H1 (cell line): ENCODE data around the gene NBAS. TPM values are rescaled to one million over a fixed set of nuclear protein-coding genes. Genes with fewer than 3 reads are reported as not detected.
A peak's percentile ranks its signal among the peaks of the same experiment; 100 is the strongest.

Experiments used
- CTCF ChIA-PET: fragments of 300-600 bp; sonication (Branson Sonifier 250); formaldehyde crosslinking; loops from one replicate; lab custom pipeline; 2021; ENCODE audit not compliant: partially characterized antibody; lab: Charles Lee
- POLR2A ChIA-PET: fragments of 300-600 bp; sonication (Branson Sonifier 250); formaldehyde crosslinking; loops from one replicate; lab custom pipeline; 2021; ENCODE audit warnings: inconsistent platforms; ENCODE audit not compliant: partially characterized antibody; lab: Charles Lee
- DNase-seq, 2 experiments: peaks; one replicate each; pipeline versions ENCODE4 v3.0.0 to v3.0.0-alpha.2; 2010 to 2022; ENCODE audit warnings: low spot score in 2 of 2, low read depth in 1 of 2, mixed read lengths in 1 of 2
- FAIRE-seq: peaks from 2 replicates; lab custom pipeline; 2011; peaks lifted over from hg19 to GRCh38; lab: Jason Lieb, UNC
- H2AFZ ChIP-seq: 2 replicates; pipeline ENCODE4 v1.8.1; 2012; ENCODE audit warnings: low read length, inconsistent platforms
- H2AK5ac ChIP-seq: 2 replicates; pipeline ENCODE4 v1.6.1; 2013; ENCODE audit warnings: low read depth, low read length
- H2BK120ac ChIP-seq: replicated peaks from 2 replicates; pipeline ENCODE3; 2013; ENCODE audit warnings: low read depth, low read length, inconsistent platforms
- H2BK12ac ChIP-seq: 2 replicates; pipeline ENCODE4 v1.6.1; 2013; ENCODE audit warnings: low read depth, low read length
- H2BK15ac ChIP-seq: 2 replicates; pipeline ENCODE4 v1.6.1; 2013; ENCODE audit warnings: low read length
- H2BK20ac ChIP-seq: 2 replicates; pipeline ENCODE4 v1.6.1; 2013; ENCODE audit warnings: low read length
- H2BK5ac ChIP-seq: 2 replicates; pipeline ENCODE4 v1.6.1; 2013; ENCODE audit warnings: low read depth, low read length
- H3K14ac ChIP-seq: 2 replicates; pipeline ENCODE4 v1.6.1; 2013; ENCODE audit warnings: inconsistent platforms; ENCODE audit not compliant: insufficient read length
- H3K18ac ChIP-seq: 2 replicates; pipeline ENCODE4 v1.6.1; 2013; ENCODE audit warnings: low read length; ENCODE audit errors: extremely low read depth
- H3K23ac ChIP-seq: 2 replicates; pipeline ENCODE4 v1.6.1; 2013; ENCODE audit warnings: inconsistent platforms; ENCODE audit not compliant: insufficient read length
- H3K23me2 ChIP-seq: 2 replicates; pipeline ENCODE4 v1.6.1; 2013; ENCODE audit warnings: low read depth, low read length
- H3K27ac ChIP-seq: 2 replicates; pipeline ENCODE4 v1.6.1; 2011; ENCODE audit warnings: low read depth, low read length, inconsistent platforms
- H3K27me3 ChIP-seq, 4 experiments: replicated peaks in 1 of 4; 1 replicate in 1 of 4; 2 replicates in 3 of 4; pipeline versions ENCODE4 v1.6.1 to v1.8.1; 2011 to 2013; ENCODE audit warnings: low read length in 3 of 4, mild to moderate bottlenecking in 3 of 4, inconsistent platforms in 2 of 4, mixed read lengths in 2 of 4, moderate library complexity in 1 of 4; ENCODE audit not compliant: control insufficient read depth in 3 of 4, insufficient read depth in 3 of 4; ENCODE audit errors: extremely low read depth in 1 of 4
- H3K36me3 ChIP-seq, 4 experiments: 2 replicates each; pipeline versions ENCODE4 v1.6.1 to v1.8.1; 2011 to 2013; ENCODE audit warnings: mild to moderate bottlenecking in 4 of 4, low read length in 3 of 4, moderate library complexity in 2 of 4, control low read depth in 1 of 4, inconsistent platforms in 1 of 4; ENCODE audit not compliant: insufficient read depth in 4 of 4, control insufficient read depth in 2 of 4
- H3K4ac ChIP-seq: replicated peaks from 2 replicates; pipeline ENCODE3; 2013; ENCODE audit warnings: low read length, low read depth, mixed read lengths, inconsistent platforms; ENCODE audit not compliant: insufficient read length
- H3K4me1 ChIP-seq, 4 experiments: replicated peaks in 1 of 4; 1 replicate in 1 of 4; 2 replicates in 3 of 4; pipeline versions ENCODE4 v1.6.1 to v1.8.1; 2011 to 2013; ENCODE audit warnings: low read length in 3 of 4, inconsistent platforms in 2 of 4, mixed read lengths in 1 of 4; ENCODE audit not compliant: insufficient read depth in 4 of 4, control insufficient read depth in 3 of 4
- H3K4me2 ChIP-seq, 2 experiments: 2 replicates each; pipeline versions ENCODE4 v1.6.1 to v1.8.1; 2011 to 2013; ENCODE audit warnings: low read depth in 2 of 2, low read length in 2 of 2, control low read depth in 1 of 2, inconsistent platforms in 1 of 2, mild to moderate bottlenecking in 1 of 2; ENCODE audit not compliant: insufficient read depth in 1 of 2
- H3K4me3 ChIP-seq, 4 experiments: fragments of 200-600, 300-600 bp in 1 of 4; sonication (generic), shearing (Covaris generic), sonication (Bioruptor Twin) in 1 of 4; 2 replicates each; pipeline versions ENCODE4 v1.5.1 to v1.8.1; 2011 to 2016; ENCODE audit warnings: low read length in 4 of 4, low read depth in 3 of 4, control low read depth in 2 of 4, inconsistent platforms in 2 of 4, mild to moderate bottlenecking in 2 of 4, mixed read lengths in 1 of 4, moderate library complexity in 1 of 4; ENCODE audit not compliant: insufficient read depth in 2 of 4; ENCODE audit errors: extremely low read depth in 1 of 4
- H3K56ac ChIP-seq: replicated peaks from 2 replicates; pipeline ENCODE3; 2013; ENCODE audit warnings: low read depth, mild to moderate bottlenecking, mixed read lengths, low read length, inconsistent platforms; ENCODE audit not compliant: insufficient read length
- H3K79me1 ChIP-seq: 2 replicates; pipeline ENCODE4 v1.6.1; 2013; ENCODE audit warnings: low read depth, low read length, control low read depth
- H3K79me2 ChIP-seq, 2 experiments: 2 replicates each; pipeline versions ENCODE4 v1.6.1 to v1.8.1; 2012 to 2013; ENCODE audit warnings: low read length in 2 of 2, mild to moderate bottlenecking in 2 of 2, inconsistent platforms in 1 of 2; ENCODE audit not compliant: insufficient read depth in 2 of 2, control insufficient read depth in 1 of 2
- H3K9ac ChIP-seq, 4 experiments: replicated peaks in 1 of 4; 1 replicate in 1 of 4; 2 replicates in 3 of 4; pipeline versions ENCODE4 v1.6.1 to v1.8.1; 2011 to 2013; ENCODE audit warnings: low read depth in 3 of 4, low read length in 3 of 4, control low read depth in 2 of 4, mild to moderate bottlenecking in 2 of 4, moderate library complexity in 2 of 4, inconsistent platforms in 1 of 4; ENCODE audit errors: extremely low read depth in 1 of 4
- H3K9me3 ChIP-seq, 2 experiments: 2 replicates each; pipeline versions ENCODE4 v1.6.1 to v1.8.1; 2012 to 2013; ENCODE audit warnings: mild to moderate bottlenecking in 2 of 2, moderate library complexity in 2 of 2, control low read depth in 1 of 2, inconsistent platforms in 1 of 2, low read depth in 1 of 2, low read length in 1 of 2, mixed read lengths in 1 of 2; ENCODE audit not compliant: insufficient read depth in 2 of 2
- H4K20me1 ChIP-seq, 2 experiments: replicated peaks in 1 of 2; 2 replicates each; pipeline versions ENCODE3 to v1.8.1; 2011 to 2013; ENCODE audit warnings: inconsistent platforms in 2 of 2, low read length in 2 of 2, mild to moderate bottlenecking in 1 of 2; ENCODE audit not compliant: insufficient read depth in 2 of 2, control insufficient read depth in 1 of 2
- H4K5ac ChIP-seq: 2 replicates; pipeline ENCODE4 v1.6.1; 2013; ENCODE audit warnings: low read length, low read depth, mixed read lengths, inconsistent platforms; ENCODE audit not compliant: insufficient read length
- H4K8ac ChIP-seq: 2 replicates; pipeline ENCODE4 v1.8.0; 2013; ENCODE audit warnings: mild to moderate bottlenecking, moderate library complexity, low read length, inconsistent platforms; ENCODE audit not compliant: insufficient read depth; ENCODE audit errors: extremely low read depth
- H4K91ac ChIP-seq: replicated peaks from 2 replicates; pipeline ENCODE3; 2013; ENCODE audit warnings: low read length, mixed read lengths, inconsistent platforms; ENCODE audit not compliant: insufficient read length
- ASH2L ChIP-seq: fragments of 200-600, 300-600 bp; sonication (generic); IDR thresholded peaks from one replicate; pipeline ENCODE4 v1.7.1; 2017; ENCODE audit warnings: low read length
- BCL11A ChIP-seq, 2 experiments: IDR thresholded peaks; one replicate each; pipeline ENCODE4 v1.6.1; 2011; ENCODE audit warnings: low read depth in 2 of 2, low read length in 2 of 2, mild to moderate bottlenecking in 2 of 2
- CBX5 ChIP-seq: fragments of 300-800, 300-1000 bp; sonication (generic); IDR thresholded peaks from 2 replicates; pipeline ENCODE4 v1.7.1; 2016; ENCODE audit warnings: antibody characterized with exemption, low read length, low read depth
- EP300 ChIP-seq, 2 experiments: IDR thresholded peaks; 1 replicate in 1 of 2; 2 replicates in 1 of 2; pipeline ENCODE4 v1.6.1; 2011 to 2012; ENCODE audit warnings: low read depth in 2 of 2, low read length in 2 of 2, mild to moderate bottlenecking in 2 of 2, borderline replicate concordance in 1 of 2, inconsistent platforms in 1 of 2, moderate library complexity in 1 of 2
- PHF8 ChIP-seq: fragments of 200-600 bp; sonication (generic); conservative IDR thresholded peaks from 2 replicates; pipeline ENCODE4 v1.7.1; 2012; ENCODE audit warnings: low read depth, mild to moderate bottlenecking, inconsistent platforms, low read length, moderate library complexity
- RFX5 ChIP-seq: IDR thresholded peaks from 2 replicates; pipeline ENCODE4 v1.6.1; 2011; ENCODE audit warnings: low read depth, low read length, improper control_type of control experiment, borderline replicate concordance
- SIX5 ChIP-seq: IDR thresholded peaks from 2 replicates; pipeline ENCODE4 v1.6.1; 2011; ENCODE audit warnings: mild to moderate bottlenecking, low read depth, low read length
- TBP ChIP-seq: IDR thresholded peaks from 2 replicates; pipeline ENCODE4 v1.6.1; 2011; ENCODE audit warnings: low read depth, low read length, improper control_type of control experiment
- ZNF274 ChIP-seq: IDR thresholded peaks from 2 replicates; pipeline ENCODE4 v1.7.0; 2012; ENCODE audit warnings: low read length, borderline replicate concordance; ENCODE audit errors: extremely low read depth
- WGBS, 2 experiments: shearing (Covaris generic) in 1 of 2; methylation state at CpG; one replicate each; pipeline versions ENCODE4 v1.1.6 to v1.1.7; 2013 to 2015; ENCODE audit warnings: low lambda C conversion rate in 2 of 2, mixed read lengths in 2 of 2, inconsistent platforms in 1 of 2, low coverage in 1 of 2, missing lambda C conversion rate in 1 of 2; ENCODE audit not compliant: insufficient replicate concordance in 2 of 2, insufficient coverage in 1 of 2, insufficient read length in 1 of 2; ENCODE audit errors: extremely low coverage in 1 of 2, missing lambda C conversion rate in 1 of 2; 5-methylcytosine and 5-hydroxymethylcytosine counted together
- polyA plus RNA-seq, 7 experiments: library from polyadenylated mRNA; depleted of rRNA in 3 of 7; stranded (reverse) in 5 of 7; unstranded in 2 of 7; fragments of >200 nt in 5 of 7; fragments of 200-250 nt in 2 of 7; gene quantifications; 1 replicate in 5 of 7; 2 replicates in 1 of 7; 4 replicates in 1 of 7; pipeline versions ENCODE4 v1.2.1 to v1.2.3, GENCODE V29; 2011 to 2013; ENCODE audit warnings: missing spikeins in 2 of 7, mixed read lengths in 2 of 7
- total RNA-seq: library from RNA; stranded (reverse); fragmentation: NEBNext Ultra II Directional; extraction: Animal tissue kit (Norgen Biotek cat#: 25700); gene quantifications from 2 replicates; pipeline ENCODE4 v1.2.1, GENCODE V29; 2021

NBAS gene
- total and polyA plus RNA-seq, 2 of the 8 experiments (the other 6 are each of a cell fraction or from before 2014, with no cell fraction given): 19.6 to 34.8 TPM

GRCh38 chr2:15507061-15507460 lies 54.1 kb downstream of the NBAS start:
- Histone ChIP-seq H2BK12ac (no peak overlapping the region), H4K5ac (no peak overlapping the region), H3K18ac (no peak overlapping the region), H3K4ac (no peak overlapping the region), H2BK120ac (no peak overlapping the region), H3K14ac (no peak overlapping the region), H3K4me1 (no peaks in the 10 kb centered on the region), H3K79me1 (no peaks in the 10 kb centered on the region), H3K4me2 (no peak overlapping the region), H3K27ac (no peak overlapping the region), H3K9ac (no peak overlapping the region), H4K8ac (no peak overlapping the region), H3K23me2 (peaks cover 1% of the 10 kb centered on the region; the same call in 1 of the 2 replicates), H3K36me3 (peaks cover 0 to 3% (median 0%) of the 10 kb centered on the region in 4 experiments; a peak in 3 of 8 replicates), H2BK20ac (no peak overlapping the region), H2BK15ac (no peak overlapping the region), H3K9me3 (no peaks in the 10 kb centered on the region), H2AFZ (no peak overlapping the region), H4K91ac (no peak overlapping the region), H3K4me3 (no peak overlapping the region), H2AK5ac (no peak overlapping the region), H3K56ac (no peak overlapping the region), H3K79me2 (no peaks in the 10 kb centered on the region), H2BK5ac (no peak overlapping the region), H4K20me1 (peaks cover 0 to 3% of the 10 kb centered on the region in 2 experiments), H3K23ac (no peak overlapping the region), H3K27me3 (no peaks in the 10 kb centered on the region)
- TF ChIP-seq TBP (no peak), CBX5 (no peak), RFX5 (no peak), SIX5 (no peak), ZNF274 (no peak), BCL11A (IDR thresholded peaks at IDR 0.05; ENCODE audit: low read depth in 2 of 2, low read length in 2 of 2) (no peak), PHF8 (no peak), ASH2L (no peak), EP300 (IDR thresholded peaks at IDR 0.05; ENCODE audit: borderline replicate concordance in 1 of 2, low read depth in 2 of 2, low read length in 2 of 2) (no peak)
- ChIA-PET POLR2A (interaction anchor here (0.6 kb wide), 1 partner anchor 255 kb away, joined by 3 read pairs; no protein-coding TSS in a partner anchor), CTCF (interaction anchor here (0.7 to 3.9 kb wide), 5 partner anchors 20 to 1518 kb away, joined by 4 to 18 read pairs (median 5); no protein-coding TSS in a partner anchor)
- WGBS, 2 experiments: 92% methylated on average over 1 of the region's 1 CpG; no CpG with 5 or more reads in 1 of the 2 experiments
- FAIRE-seq (peak; percentile 7), DNase-seq (no peak)
